OCI-LY1 (cell line): ENCODE results near the gene SEC14L1.

Source experiments
- EZH2 ChIP-seq: fragments of 200-600 bp; sonication (generic), shearing (Covaris generic); IDR thresholded peaks from 2 replicates; pipeline ENCODE4 v1.8.0; 2017; ENCODE audit warnings: borderline replicate concordance, mixed run types, mild to moderate bottlenecking, antibody characterized with exemption, low read length, moderate library complexity, mixed read lengths
- TF ChIP-seq, protein P1 (sequence below): fragments of 200-600 bp; sonication (generic), shearing (Covaris generic); IDR thresholded peaks from 2 replicates; pipeline ENCODE4 v1.5.1; 2017; ENCODE audit warnings: mild to moderate bottlenecking, antibody characterized with exemption, low read length, moderate library complexity, mixed read lengths

- TF ChIP-seq, protein P1, sequence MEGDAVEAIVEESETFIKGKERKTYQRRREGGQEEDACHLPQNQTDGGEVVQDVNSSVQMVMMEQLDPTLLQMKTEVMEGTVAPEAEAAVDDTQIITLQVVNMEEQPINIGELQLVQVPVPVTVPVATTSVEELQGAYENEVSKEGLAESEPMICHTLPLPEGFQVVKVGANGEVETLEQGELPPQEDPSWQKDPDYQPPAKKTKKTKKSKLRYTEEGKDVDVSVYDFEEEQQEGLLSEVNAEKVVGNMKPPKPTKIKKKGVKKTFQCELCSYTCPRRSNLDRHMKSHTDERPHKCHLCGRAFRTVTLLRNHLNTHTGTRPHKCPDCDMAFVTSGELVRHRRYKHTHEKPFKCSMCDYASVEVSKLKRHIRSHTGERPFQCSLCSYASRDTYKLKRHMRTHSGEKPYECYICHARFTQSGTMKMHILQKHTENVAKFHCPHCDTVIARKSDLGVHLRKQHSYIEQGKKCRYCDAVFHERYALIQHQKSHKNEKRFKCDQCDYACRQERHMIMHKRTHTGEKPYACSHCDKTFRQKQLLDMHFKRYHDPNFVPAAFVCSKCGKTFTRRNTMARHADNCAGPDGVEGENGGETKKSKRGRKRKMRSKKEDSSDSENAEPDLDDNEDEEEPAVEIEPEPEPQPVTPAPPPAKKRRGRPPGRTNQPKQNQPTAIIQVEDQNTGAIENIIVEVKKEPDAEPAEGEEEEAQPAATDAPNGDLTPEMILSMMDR, result no peak
- no peak for TF ChIP-seq EZH2
These were observed 3.5 kb downstream of the SEC14L1 start for GRCh38 chr17:77144227-77144626.
